ENCODE data around the gene SMCO2.
A peak's percentile ranks its signal among the peaks of the same experiment; 100 is the strongest.

SMCO2 gene

GRCh38 chr12:27449893-27450534, 3.5 kb downstream of the SMCO2 start:
- no peak for TF ChIP-seq SIN3A (IDR thresholded peaks at IDR 0.05; ENCODE audit: borderline replicate concordance, insufficient read depth, low read length)
- no peak for TF ChIP-seq TAF1 (IDR thresholded peaks at IDR 0.05; ENCODE audit: borderline replicate concordance, insufficient read depth, low read length)
- no peak for TF ChIP-seq REST (IDR thresholded peaks at IDR 0.05; ENCODE audit: insufficient read depth in 1 of 2, low read depth in 2 of 2, low read length in 2 of 2)
- no peak for TF ChIP-seq POLR2AphosphoS5 (IDR thresholded peaks at IDR 0.05; ENCODE audit: low read depth, low read length)
- no peak for TF ChIP-seq FOXP2 (optimal IDR thresholded peaks at IDR 0.05; ENCODE audit: borderline replicate concordance, extremely low read depth, extremely low read length, insufficient read depth)

GRCh38 chr12:27451036-27451825, 4.7 kb downstream of the SMCO2 start:
- TF ChIP-seq TAF1 (IDR thresholded peaks at IDR 0.05; ENCODE audit: borderline replicate concordance, insufficient read depth, low read length) (no peak), REST (IDR thresholded peaks at IDR 0.05; ENCODE audit: insufficient read depth in 1 of 2, low read depth in 2 of 2, low read length in 2 of 2) (peak; percentile 73 to 90; a peak in 3 of 4 replicates)

GRCh38 chr12:27453421-27453820, 6.9 kb downstream of the SMCO2 start:
- TF ChIP-seq REST (IDR thresholded peaks at IDR 0.05; ENCODE audit: insufficient read depth in 1 of 2, low read depth in 2 of 2, low read length in 2 of 2) (no peak), SIN3A (IDR thresholded peaks at IDR 0.05; ENCODE audit: borderline replicate concordance, insufficient read depth, low read length) (no peak), TAF1 (IDR thresholded peaks at IDR 0.05; ENCODE audit: borderline replicate concordance, insufficient read depth, low read length) (no peak), FOXP2 (optimal IDR thresholded peaks at IDR 0.05; ENCODE audit: borderline replicate concordance, extremely low read depth, extremely low read length, insufficient read depth) (no peak), POLR2AphosphoS5 (IDR thresholded peaks at IDR 0.05; ENCODE audit: low read depth, low read length) (no peak)

- no peak for TF ChIP-seq FOXP2 (optimal IDR thresholded peaks at IDR 0.05; ENCODE audit: borderline replicate concordance, extremely low read depth, extremely low read length, insufficient read depth)
- no peak for TF ChIP-seq SIN3A (IDR thresholded peaks at IDR 0.05; ENCODE audit: borderline replicate concordance, insufficient read depth, low read length)
- TF ChIP-seq TAF1 (IDR thresholded peaks at IDR 0.05; ENCODE audit: borderline replicate concordance, insufficient read depth, low read length): no peak
- TF ChIP-seq REST (IDR thresholded peaks at IDR 0.05; ENCODE audit: insufficient read depth in 1 of 2, low read depth in 2 of 2, low read length in 2 of 2): no peak
- TF ChIP-seq POLR2AphosphoS5 (IDR thresholded peaks at IDR 0.05; ENCODE audit: low read depth, low read length): no peak
Measured at GRCh38 chr12:27455589-27455988, 9.1 kb downstream of the SMCO2 start.
